ENCODE data around the gene ALDH1B1. TPM values are rescaled to one million over a fixed set of nuclear protein-coding genes. Genes with fewer than 3 reads are reported as not detected.

ALDH1B1 gene
- total RNA-seq, 4 donors from 2014 or later, result 24.9 to 77.2 (median 27.3) TPM

DNA sequence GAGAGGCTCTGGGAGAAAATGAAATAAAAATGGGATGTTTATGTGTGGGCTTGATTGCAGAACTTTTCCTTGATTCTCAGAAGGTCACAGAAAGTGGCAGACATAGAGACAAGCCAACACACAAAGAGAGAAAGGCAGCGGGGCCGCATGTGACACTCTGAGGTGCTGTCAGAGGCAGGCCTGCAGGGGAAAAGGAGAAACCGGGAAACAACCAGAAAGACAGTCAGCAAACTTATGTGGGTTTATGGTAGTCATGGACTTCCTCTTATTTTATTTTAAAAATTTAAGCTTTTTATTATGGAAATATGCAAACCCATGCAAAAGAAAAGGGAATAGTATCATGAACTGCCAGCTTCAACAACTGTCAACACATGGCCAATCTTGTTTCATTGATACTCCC is 48.0 kb downstream of the ALDH1B1 start:
- in situ Hi-C loops (cut with MboI; ENCODE audit: low pct_ligation_motif_present in 1 of 4, low pct_unique_long_range_greater_than_20kb in 1 of 4, low sequenced_read_pairs in 3 of 4), result no loop called here
- no peaks in the 10 kb centered on the region for H3K27me3 ChIP-seq
- TF ChIP-seq POLR2A (IDR thresholded peaks at IDR 0.05), result no peak
- no peak for TF ChIP-seq POLR2AphosphoS5 (IDR thresholded peaks at IDR 0.05)
- TF ChIP-seq, protein P1, sequence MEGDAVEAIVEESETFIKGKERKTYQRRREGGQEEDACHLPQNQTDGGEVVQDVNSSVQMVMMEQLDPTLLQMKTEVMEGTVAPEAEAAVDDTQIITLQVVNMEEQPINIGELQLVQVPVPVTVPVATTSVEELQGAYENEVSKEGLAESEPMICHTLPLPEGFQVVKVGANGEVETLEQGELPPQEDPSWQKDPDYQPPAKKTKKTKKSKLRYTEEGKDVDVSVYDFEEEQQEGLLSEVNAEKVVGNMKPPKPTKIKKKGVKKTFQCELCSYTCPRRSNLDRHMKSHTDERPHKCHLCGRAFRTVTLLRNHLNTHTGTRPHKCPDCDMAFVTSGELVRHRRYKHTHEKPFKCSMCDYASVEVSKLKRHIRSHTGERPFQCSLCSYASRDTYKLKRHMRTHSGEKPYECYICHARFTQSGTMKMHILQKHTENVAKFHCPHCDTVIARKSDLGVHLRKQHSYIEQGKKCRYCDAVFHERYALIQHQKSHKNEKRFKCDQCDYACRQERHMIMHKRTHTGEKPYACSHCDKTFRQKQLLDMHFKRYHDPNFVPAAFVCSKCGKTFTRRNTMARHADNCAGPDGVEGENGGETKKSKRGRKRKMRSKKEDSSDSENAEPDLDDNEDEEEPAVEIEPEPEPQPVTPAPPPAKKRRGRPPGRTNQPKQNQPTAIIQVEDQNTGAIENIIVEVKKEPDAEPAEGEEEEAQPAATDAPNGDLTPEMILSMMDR (IDR thresholded peaks at IDR 0.05), result no peak
- no peak for TF ChIP-seq EP300 (IDR thresholded peaks at IDR 0.05; ENCODE audit: low read depth)
- no peaks in the 10 kb centered on the region for H3K9me3 ChIP-seq
- H3K36me3 ChIP-seq, result no peaks in the 10 kb centered on the region
- H3K27ac ChIP-seq, result no peak overlapping the region
- intact Hi-C loops (cut with DNase I; ENCODE audit: low total_unique reads), result no loop called here
- WGBS, 2 donors (ENCODE audit: low coverage in 1 of 2), result 68 to 72% methylated on average over 3 of the region's 3 CpGs
- H3K4me1 ChIP-seq, result peaks cover 0 to 10% (median 4%) of the 10 kb centered on the region in 4 donors
- no peak for DNase-seq
- no peak overlapping the region for H3K4me3 ChIP-seq

DNA sequence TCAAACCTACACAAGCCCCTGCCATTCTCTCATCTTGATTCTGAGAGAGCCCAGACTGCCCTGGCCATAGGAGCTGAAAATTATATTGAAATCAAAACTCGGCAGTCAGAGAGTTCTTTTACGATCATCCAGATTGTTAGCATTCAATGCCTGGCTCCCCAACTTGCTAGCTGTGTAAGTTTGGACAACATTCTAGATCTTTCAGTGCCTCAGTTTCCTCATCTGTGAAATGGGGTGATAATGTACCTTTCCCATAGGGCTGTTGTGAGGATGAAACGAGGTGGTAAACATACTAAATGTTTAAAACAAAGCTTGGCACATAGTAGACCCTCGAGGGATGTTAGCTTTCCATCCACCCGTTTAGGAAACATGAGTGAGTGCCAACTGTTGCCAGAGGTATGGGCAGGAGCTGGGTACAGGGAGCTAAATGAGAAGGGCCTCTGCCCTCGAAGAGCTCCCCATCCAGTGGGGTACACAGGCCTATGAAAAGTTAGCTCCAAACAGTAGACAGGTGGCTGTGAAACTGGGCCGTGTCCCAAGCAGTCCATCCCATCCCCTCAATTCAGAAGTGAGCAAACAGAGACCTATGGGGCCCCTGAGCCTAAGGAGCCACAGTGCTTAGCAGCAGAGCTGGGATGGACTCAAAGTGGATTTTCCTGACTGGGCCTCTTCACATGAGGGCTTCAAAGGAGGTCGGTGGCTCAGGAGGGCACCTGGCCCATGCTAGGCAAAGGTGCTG is 49.0 kb downstream of the ALDH1B1 start:
- Histone ChIP-seq H3K27ac (no peak overlapping the region), H3K9me3 (no peaks in the 10 kb centered on the region), H3K4me1 (peaks cover 0 to 10% (median 4%) of the 10 kb centered on the region in 4 donors), H3K36me3 (no peaks in the 10 kb centered on the region), H3K27me3 (no peaks in the 10 kb centered on the region), H3K4me3 (no peak overlapping the region)
- intact Hi-C loops (cut with DNase I; ENCODE audit: low total_unique reads) (no loop called here), in situ Hi-C loops (cut with MboI; ENCODE audit: low pct_ligation_motif_present in 1 of 4, low pct_unique_long_range_greater_than_20kb in 1 of 4, low sequenced_read_pairs in 3 of 4) (no loop called here)
- 77 to 92% methylated on average over 2 to 8 of the region's 8 CpGs for WGBS, 2 donors (ENCODE audit: low coverage in 1 of 2)
- no peak for DNase-seq
- TF ChIP-seq, protein P1 (IDR thresholded peaks at IDR 0.05), result no peak
- TF ChIP-seq EP300 (IDR thresholded peaks at IDR 0.05; ENCODE audit: low read depth) (no peak), POLR2AphosphoS5 (IDR thresholded peaks at IDR 0.05) (no peak), POLR2A (IDR thresholded peaks at IDR 0.05) (no peak)

DNA sequence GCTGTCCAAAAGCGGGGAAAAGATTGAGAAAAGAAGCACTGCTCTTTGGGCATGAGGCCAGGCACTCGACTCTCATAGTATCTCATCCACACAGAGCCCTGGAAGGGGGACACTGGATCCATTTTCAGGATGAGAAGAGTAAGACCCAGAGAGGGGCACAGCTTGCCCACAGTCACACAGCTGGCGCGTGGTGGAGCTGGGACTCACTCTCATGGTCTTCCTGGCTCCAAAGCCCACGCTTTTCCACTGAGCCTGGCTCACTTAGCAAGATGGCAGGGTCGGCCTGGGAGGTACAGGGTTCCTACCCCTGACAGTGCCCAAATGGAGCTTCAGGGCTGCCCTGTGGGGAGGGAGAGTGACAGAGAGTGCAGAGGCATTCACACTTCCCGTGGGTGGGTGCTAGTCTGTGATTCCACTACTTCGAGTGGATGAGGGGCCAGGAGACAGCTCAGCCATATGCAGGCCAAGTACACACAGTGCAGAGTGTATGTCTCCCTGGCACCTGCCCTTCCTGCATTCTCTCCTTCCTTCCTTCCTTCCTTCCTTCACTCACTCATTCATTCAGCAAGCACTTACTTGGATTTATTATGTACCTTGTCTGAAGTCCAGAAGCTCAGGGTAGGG is 50.1 kb downstream of the ALDH1B1 start:
- no peak overlapping the region for H3K4me3 ChIP-seq
- H3K4me1 ChIP-seq, result peaks cover 0 to 4% (median under 1%) of the 10 kb centered on the region in 4 donors
- no peak for DNase-seq
- intact Hi-C loops (cut with DNase I; ENCODE audit: low total_unique reads) (no loop called here), in situ Hi-C loops (cut with MboI; ENCODE audit: low pct_ligation_motif_present in 1 of 4, low pct_unique_long_range_greater_than_20kb in 1 of 4, low sequenced_read_pairs in 3 of 4) (no loop called here)
- no peak overlapping the region for H3K27ac ChIP-seq
- H3K36me3 ChIP-seq, result no peaks in the 10 kb centered on the region
- TF ChIP-seq POLR2AphosphoS5 (IDR thresholded peaks at IDR 0.05), result no peak
- no peak for TF ChIP-seq EP300 (IDR thresholded peaks at IDR 0.05; ENCODE audit: low read depth)
- TF ChIP-seq, protein P1 (IDR thresholded peaks at IDR 0.05), result no peak
- no peak for TF ChIP-seq POLR2A (IDR thresholded peaks at IDR 0.05)
- WGBS, 2 donors (ENCODE audit: low coverage in 1 of 2), result 56 to 67% methylated on average over 1 to 8 of the region's 8 CpGs
- H3K27me3 ChIP-seq, result no peaks in the 10 kb centered on the region
- H3K9me3 ChIP-seq, result no peaks in the 10 kb centered on the region

DNA sequence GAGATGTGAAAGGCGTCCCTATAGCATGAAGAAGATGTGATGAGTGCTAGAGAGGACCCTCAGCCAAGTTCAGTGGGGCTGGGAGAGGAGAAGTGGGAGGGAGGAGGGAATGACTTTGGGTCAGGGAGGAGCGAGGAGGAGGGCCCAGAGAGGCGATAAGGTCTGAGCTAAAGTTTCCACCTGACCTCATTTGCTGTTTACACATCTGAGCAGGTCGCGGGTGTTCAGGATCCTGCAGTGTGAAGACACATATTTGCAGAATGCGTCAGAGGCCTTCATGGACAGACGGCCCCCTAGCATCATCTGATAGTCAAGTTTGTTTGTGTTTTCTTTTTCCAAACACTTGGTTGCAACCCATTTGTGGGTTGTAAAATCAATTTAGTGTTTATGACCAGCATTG is 50.7 kb downstream of the ALDH1B1 start:
- Histone ChIP-seq H3K27ac (no peak overlapping the region), H3K9me3 (no peaks in the 10 kb centered on the region), H3K36me3 (no peaks in the 10 kb centered on the region), H3K4me3 (no peak overlapping the region), H3K4me1 (no peaks in the 10 kb centered on the region), H3K27me3 (no peaks in the 10 kb centered on the region)
- WGBS, 2 donors (ENCODE audit: low coverage in 1 of 2), result 45 to 52% methylated on average over 3 to 7 of the region's 7 CpGs
- TF ChIP-seq POLR2AphosphoS5 (IDR thresholded peaks at IDR 0.05), result no peak
- TF ChIP-seq POLR2A (IDR thresholded peaks at IDR 0.05), result no peak
- TF ChIP-seq, protein P1 (IDR thresholded peaks at IDR 0.05), result no peak
- TF ChIP-seq EP300 (IDR thresholded peaks at IDR 0.05; ENCODE audit: low read depth), result no peak
- no peak for DNase-seq
- intact Hi-C loops (cut with DNase I; ENCODE audit: low total_unique reads), result no loop called here
- in situ Hi-C loops (cut with MboI; ENCODE audit: low pct_ligation_motif_present in 1 of 4, low pct_unique_long_range_greater_than_20kb in 1 of 4, low sequenced_read_pairs in 3 of 4), result no loop called here
